ENCODE results near the gene ABHD2. TPM values are rescaled to one million over a fixed set of nuclear protein-coding genes. Genes with fewer than 3 reads are reported as not detected.

ABHD2 gene
- total RNA-seq, 1 experiment from 2014 or later: 15.6 TPM

GRCh38 chr15:89149501-89150101 lies 61.3 kb downstream of the ABHD2 start:
- Histone ChIP-seq H2AFZ (ENCODE audit: low read length) (no peak overlapping the region), H2AK5ac (ENCODE audit: insufficient read length, low read length) (no peak overlapping the region), H3K27ac (ENCODE audit: insufficient read length, low read depth, low read length) (no peak overlapping the region), H3K27me3 (ENCODE audit: insufficient read depth, low read length) (no peaks in the 10 kb centered on the region), H3K4ac (ENCODE audit: low read depth, low read length) (no peak overlapping the region), H3K9ac (ENCODE audit: extremely low read depth, insufficient read length, low read length) (no peak overlapping the region), H3K4me1 (ENCODE audit: insufficient read depth, low read length) (no peaks in the 10 kb centered on the region), H3K23ac (ENCODE audit: insufficient read length, low read depth, low read length) (no peak overlapping the region), H2BK20ac (ENCODE audit: low read depth, low read length, poor library complexity, severe bottlenecking) (no peak overlapping the region), H3K79me1 (ENCODE audit: insufficient read depth, low read depth, low read length, poor library complexity, severe bottlenecking) (no peaks in the 10 kb centered on the region), H4K5ac (ENCODE audit: insufficient read length, low read depth, low read length) (no peak overlapping the region), H2BK5ac (ENCODE audit: insufficient read length, low read length) (no peak overlapping the region), H2BK120ac (ENCODE audit: low read depth, low read length, poor library complexity, severe bottlenecking) (no peak overlapping the region), H4K8ac (replicated peaks; ENCODE audit: insufficient read length, low read depth, low read length) (no peak overlapping the region), H3K9me3 (ENCODE audit: control insufficient read depth, low read depth, low read length) (no peaks in the 10 kb centered on the region), H2BK15ac (ENCODE audit: low read depth, low read length) (no peak overlapping the region), H3K56ac (ENCODE audit: insufficient read length, low read depth, low read length) (no peak overlapping the region), H4K20me1 (ENCODE audit: control insufficient read depth, insufficient read depth, insufficient read length) (no peaks in the 10 kb centered on the region), H4K91ac (ENCODE audit: insufficient read length, low read depth, low read length) (no peak overlapping the region), H3K79me2 (ENCODE audit: insufficient read depth, low read length) (no peaks in the 10 kb centered on the region), H3K14ac (ENCODE audit: insufficient read depth, low read length) (no peak overlapping the region), H3T11ph (ENCODE audit: low read length) (no peak overlapping the region), H3K4me2 (ENCODE audit: insufficient read depth, insufficient read length, low read length) (no peak overlapping the region), H2BK12ac (ENCODE audit: insufficient read length, low read depth, low read length) (no peak overlapping the region), H3K18ac (ENCODE audit: insufficient read length, low read depth, low read length) (peak overlapping the region; percentile 19), H3K23me2 (ENCODE audit: insufficient read length, low read depth, low read length, poor library complexity, severe bottlenecking) (no peaks in the 10 kb centered on the region)
- TF ChIP-seq CTCF (conservative IDR thresholded peaks at IDR 0.05): no peak
- Mint-ChIP-seq H3K36me3 (ENCODE audit: insufficient read depth in 1 of 3, low read depth in 3 of 3) (peaks cover 5 to 10% (median 8%) of the 10 kb centered on the region in 3 experiments; a peak in 4 of 7 replicates), H3K4me3 (no peak overlapping the region), H3K27ac (peak overlapping the region in 2 of 3 experiments; percentile 71 to 73; a peak in 2 of 7 replicates), H3K27me3 (ENCODE audit: low read depth) (no peaks in the 10 kb centered on the region), H3K9me3 (no peaks in the 10 kb centered on the region), H3K4me1 (peaks cover 6 to 7% of the 10 kb centered on the region in 2 experiments)
- WGBS (ENCODE audit: extremely low coverage, insufficient read length, low lambda C conversion rate): no CpG with 5 or more reads among the region's 7 CpGs
- no peak for DNase-seq
